NCI-H69 (cell line): Measurements from ENCODE around the gene STT3B.
A peak's percentile ranks its signal among the peaks of the same experiment; 100 is the strongest.

Experiments
- DNase-seq: peaks from one replicate; lab custom pipeline; 2025; lab: John Stamatoyannopoulos, UW

The STT3B gene

DNA sequence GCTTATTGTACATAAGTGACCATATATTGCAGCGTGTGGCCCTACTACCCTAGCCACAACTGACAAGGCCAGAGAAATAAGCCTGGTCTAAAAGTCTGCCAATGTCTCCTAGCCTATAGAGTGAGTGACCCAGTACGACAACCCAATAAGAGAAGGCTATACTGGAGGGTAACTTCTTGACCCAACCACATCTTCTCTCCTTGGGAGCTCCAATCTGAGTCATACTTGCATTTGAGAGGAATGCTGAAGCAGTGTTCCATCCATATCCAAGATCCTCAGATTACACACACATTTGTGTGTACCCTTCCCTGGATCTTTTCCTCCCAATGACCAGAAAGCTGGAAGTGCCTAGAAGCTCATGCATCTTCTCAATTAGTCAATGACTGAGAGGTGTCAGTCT, 11.3 kb upstream of the STT3B start:
- DNase-seq, result no peak

DNA sequence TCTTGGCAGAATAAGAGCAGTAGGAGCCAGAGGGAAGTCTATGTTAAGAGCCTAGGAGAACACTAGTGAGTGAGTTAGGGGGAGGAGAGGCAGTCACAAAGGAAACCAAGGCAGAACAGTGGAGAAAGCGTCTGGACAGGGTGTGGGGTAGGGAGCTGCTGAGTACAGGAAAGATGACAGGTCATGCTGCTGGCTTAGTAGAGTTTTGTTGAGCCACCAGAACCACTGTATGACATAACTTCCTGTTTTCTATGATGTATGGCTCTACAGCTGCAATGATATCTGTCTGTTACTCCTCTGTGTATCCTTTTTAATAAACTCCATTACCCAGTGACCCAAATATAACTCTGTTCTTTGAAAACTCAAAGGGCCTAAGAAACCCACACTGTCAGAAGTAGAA, 10.6 kb upstream of the STT3B start:
- no peak for DNase-seq

- DNase-seq, result peak; percentile 73
These were observed 9.2 kb upstream of the STT3B start for GRCh38 chr3:31523543-31523942.

DNA sequence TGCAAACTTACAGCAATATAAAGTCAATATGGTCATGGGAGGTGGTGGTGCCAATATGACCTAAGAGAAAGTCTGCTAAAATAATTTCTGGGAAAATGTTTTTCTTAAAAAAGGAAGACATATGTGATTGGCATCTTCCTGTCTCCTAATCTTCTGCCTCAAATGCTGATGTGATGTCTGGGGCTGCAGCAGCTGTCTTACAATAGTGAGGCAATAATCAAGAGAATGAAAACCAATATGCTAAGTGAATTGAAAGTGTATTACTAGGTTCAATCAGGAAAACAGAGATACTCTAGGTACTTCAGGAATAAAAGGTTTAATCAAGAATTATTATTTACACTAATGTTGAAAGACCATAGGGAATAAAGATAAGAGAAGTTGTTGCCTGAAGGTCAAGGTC, 7.2 kb upstream of the STT3B start:
- no peak for DNase-seq

DNA sequence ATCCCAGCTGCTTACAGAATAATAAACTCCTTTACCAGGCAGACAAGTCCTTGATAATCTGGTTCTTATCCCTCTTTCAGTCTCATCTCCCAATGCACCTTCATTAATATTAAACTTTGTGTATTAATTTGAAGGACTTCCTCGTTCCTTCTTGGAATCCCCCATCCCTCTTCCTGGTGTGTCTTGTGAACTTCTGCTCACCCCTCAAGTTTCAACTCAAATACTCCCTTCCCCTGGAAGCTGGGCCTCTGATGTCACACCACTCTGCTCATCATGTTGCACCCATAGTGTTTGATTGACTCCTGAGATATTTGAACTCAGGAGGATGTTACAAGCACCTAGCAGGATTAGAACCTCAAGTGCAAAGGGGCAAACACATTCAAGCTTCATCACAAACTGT, 3.3 kb upstream of the STT3B start:
- DNase-seq, result no peak

GRCh38 chr3:31530039-31530959, 2.4 kb upstream of the STT3B start:
- DNase-seq, result no peak

DNA sequence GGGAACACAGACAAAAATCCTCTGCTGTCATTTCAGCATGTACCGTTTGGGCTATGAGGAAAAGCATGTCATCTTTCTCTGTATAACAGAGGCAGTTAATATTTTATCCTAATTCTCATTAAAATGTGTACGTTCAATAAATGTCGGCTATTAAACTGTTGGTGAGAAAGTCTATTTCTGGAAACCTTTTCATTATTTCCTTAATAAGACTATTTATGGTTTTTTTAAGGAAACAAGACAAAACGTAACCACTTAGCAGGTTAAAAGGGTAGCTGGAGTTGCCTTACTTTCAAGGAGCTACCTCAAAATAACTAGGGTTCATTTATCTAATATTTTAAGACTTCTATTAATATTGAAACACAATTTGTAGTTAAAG, 1.8 kb upstream of the STT3B start:
- DNase-seq, result no peak

GRCh38 chr3:31531452-31531991, 1.2 kb upstream of the STT3B start:
- DNase-seq, result peak; percentile 48

GRCh38 chr3:31531992-31532586, 636 bp upstream of the STT3B start:
- DNase-seq, result peak; percentile 97

GRCh38 chr3:31533169-31534064, 692 bp downstream of the STT3B start:
- peak; percentile 54 for DNase-seq

GRCh38 chr3:31534065-31534425, 1.3 kb downstream of the STT3B start:
- peak; percentile 32 for DNase-seq

- DNase-seq, result no peak
These were observed 3.8 kb downstream of the STT3B start for GRCh38 chr3:31536497-31536896.

DNA sequence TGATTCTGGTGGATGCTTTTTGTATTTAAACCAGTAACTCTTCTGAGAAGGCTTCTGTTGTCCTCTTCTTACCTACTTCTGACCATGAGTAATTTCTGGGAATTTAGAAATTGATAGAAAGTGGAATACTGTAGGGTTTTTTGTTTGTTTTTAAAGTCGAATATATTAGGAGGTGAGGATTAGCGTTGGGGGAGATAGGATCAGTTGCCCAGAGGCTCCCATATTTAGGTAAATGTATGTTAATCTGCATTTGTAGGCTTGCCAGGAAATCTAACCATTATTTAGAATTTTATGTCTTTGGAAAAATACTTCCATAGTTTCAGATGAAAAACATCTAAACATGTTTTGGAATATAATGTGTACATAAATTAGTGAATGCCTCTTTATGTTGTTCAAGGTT, 6.1 kb downstream of the STT3B start:
- no peak for DNase-seq

- DNase-seq, result no peak
These were observed 6.5 kb downstream of the STT3B start for GRCh38 chr3:31539275-31539674.

- DNase-seq, result no peak
These were observed 8.4 kb downstream of the STT3B start for GRCh38 chr3:31541089-31541488.

DNA sequence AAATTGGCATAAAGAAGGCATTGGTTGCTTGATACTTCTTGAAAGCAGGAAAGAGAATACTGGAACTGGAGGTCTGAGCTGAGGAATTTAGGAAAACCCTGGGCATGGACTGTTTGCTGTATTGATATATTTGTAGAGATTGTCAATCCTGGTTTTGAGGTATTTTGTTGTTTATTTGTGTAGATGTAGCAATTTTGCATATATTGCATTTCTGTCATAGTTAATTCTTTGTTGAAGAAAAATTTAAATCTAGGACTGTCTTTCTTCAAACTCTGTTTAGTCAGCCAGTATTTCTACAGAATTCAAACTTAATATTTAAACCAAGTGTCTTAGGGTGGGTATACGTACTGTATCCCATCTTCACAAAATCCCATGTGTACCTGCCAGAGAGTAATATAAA, 9.5 kb downstream of the STT3B start:
- DNase-seq, result no peak

GRCh38 chr3:31543375-31543774, 10.7 kb downstream of the STT3B start:
- no peak for DNase-seq

DNA sequence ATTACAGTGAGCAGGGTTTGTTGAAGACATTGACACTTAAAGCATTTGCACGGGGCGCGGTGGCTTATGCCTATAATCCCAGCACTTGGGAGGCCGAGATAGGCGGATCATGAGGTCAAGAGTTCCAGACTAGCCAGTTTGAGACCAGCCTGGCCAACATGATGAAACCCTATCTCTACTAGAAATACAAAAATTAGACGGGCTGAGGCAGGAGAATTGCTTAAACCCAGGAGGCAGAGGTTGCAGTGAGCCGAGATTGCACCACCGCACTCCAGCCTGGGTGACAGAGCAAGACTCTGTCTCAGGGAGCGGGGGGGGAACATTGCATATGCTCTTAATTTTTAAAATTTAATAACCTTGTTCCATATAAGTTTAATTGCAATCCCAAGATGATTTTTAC, 11.9 kb downstream of the STT3B start:
- DNase-seq, result peak; percentile 9

GRCh38 chr3:31546162-31546561, 13.4 kb downstream of the STT3B start:
- DNase-seq, result peak; percentile 19

- no peak for DNase-seq
These were observed 14.0 kb downstream of the STT3B start for GRCh38 chr3:31546725-31547124.

- DNase-seq, result peak; percentile 27
These were observed 17.9 kb downstream of the STT3B start for GRCh38 chr3:31550452-31551251.

- no peak for DNase-seq
These were observed 18.9 kb downstream of the STT3B start for GRCh38 chr3:31551646-31552045.
